ENCODE results near the gene MT1M. TPM values are rescaled to one million over a fixed set of nuclear protein-coding genes. Genes with fewer than 3 reads are reported as not detected.

Gene MT1M
- total and polyA plus RNA-seq, 2 experiments from 2014 or later = not detected

GRCh38 chr16:56636616-56637413 lies 4.4 kb downstream of the MT1M start:
- TF ChIP-seq CTCF (IDR thresholded peaks at IDR 0.05; ENCODE audit: low read depth, low read length) = no peak
- DNase-seq (ENCODE audit: low read depth in 1 of 2, low spot score in 1 of 2) = no peak
- Histone ChIP-seq H3K4me3 (no peak overlapping the region), H3K36me3 (no peaks in the 10 kb centered on the region), H3K4me1 (ENCODE audit: low read depth) (no peaks in the 10 kb centered on the region), H3K27ac (no peak overlapping the region), H3K9me3 (ENCODE audit: low read depth) (no peaks in the 10 kb centered on the region), H3K27me3 (peaks cover 100% of the 10 kb centered on the region)

- Histone ChIP-seq H3K4me1 (ENCODE audit: low read depth) (no peaks in the 10 kb centered on the region), H3K27ac (no peak within 1 kb of the TSS), H3K36me3 (no peaks in the 10 kb centered on the region), H3K27me3 (peaks cover 100% of the 10 kb centered on the region), H3K9me3 (ENCODE audit: low read depth) (no peaks in the 10 kb centered on the region), H3K4me3 (peak within 1 kb of the TSS; percentile 36)
- DNase-seq (ENCODE audit: low read depth in 1 of 2, low spot score in 1 of 2) = peak; percentile 65 to 69
- no peak for TF ChIP-seq CTCF (IDR thresholded peaks at IDR 0.05; ENCODE audit: low read depth, low read length)
Measured at GRCh38 chr16:56637814-56638750, 5.6 kb downstream of the MT1M start, which contains the start of gene MT1A. MT1A (plus strand) TSS chr16:56638666; CDS start chr16:56638739, 73 bp downstream.

GRCh38 chr16:56639045-56639444 lies 6.6 kb downstream of the MT1M start:
- no peak overlapping the region for H3K4me3 ChIP-seq
- peaks cover 5% of the 10 kb centered on the region for H3K4me1 ChIP-seq (ENCODE audit: low read depth)
- no peak for DNase-seq (ENCODE audit: low read depth in 1 of 2, low spot score in 1 of 2)
- TF ChIP-seq CTCF (IDR thresholded peaks at IDR 0.05; ENCODE audit: low read depth, low read length) = no peak
- no peak overlapping the region for H3K27ac ChIP-seq
- no peaks in the 10 kb centered on the region for H3K36me3 ChIP-seq
- H3K9me3 ChIP-seq (ENCODE audit: low read depth) = no peaks in the 10 kb centered on the region
- H3K27me3 ChIP-seq = peaks cover 100% of the 10 kb centered on the region

GRCh38 chr16:56640076-56640475 lies 7.6 kb downstream of the MT1M start:
- peaks cover 100% of the 10 kb centered on the region for H3K27me3 ChIP-seq

More at GRCh38 chr16:56640076-56640475, 7.6 kb downstream of the MT1M start:
- Histone ChIP-seq H3K4me1 (ENCODE audit: low read depth) (peaks cover 5% of the 10 kb centered on the region), H3K4me3 (no peak overlapping the region), H3K36me3 (no peaks in the 10 kb centered on the region), H3K9me3 (ENCODE audit: low read depth) (no peaks in the 10 kb centered on the region), H3K27ac (no peak overlapping the region)
- DNase-seq (ENCODE audit: low read depth in 1 of 2, low spot score in 1 of 2) = no peak
- TF ChIP-seq CTCF (IDR thresholded peaks at IDR 0.05; ENCODE audit: low read depth, low read length) = no peak

All from cardiac muscle cell (in vitro differentiated cells and primary cell).